ENCODE results near the gene SLC6A3.
"Not testable (repeated sequence)": the region's sequence is repeated elsewhere in the genome, so short reads cannot be mapped to it uniquely, and the experiment has no call there.

The SLC6A3 gene

GRCh38 chr5:1375871-1376810 lies 69.1 kb downstream of the SLC6A3 start:
- DNase-seq (ENCODE audit: low read depth in 2 of 3, low spot score in 1 of 3) = no peak

- DNase-seq (ENCODE audit: low read depth in 2 of 3, low spot score in 1 of 3) = no peak
These were observed 70.6 kb downstream of the SLC6A3 start for GRCh38 chr5:1374679-1375055.

- no peak for DNase-seq (ENCODE audit: low read depth in 2 of 3, low spot score in 1 of 3)
These were observed 71.1 kb downstream of the SLC6A3 start for GRCh38 chr5:1374030-1374678.

GRCh38 chr5:1371972-1372342 lies 73.3 kb downstream of the SLC6A3 start:
- DNase-seq (ENCODE audit: low read depth in 2 of 3, low spot score in 1 of 3) = not testable (repeated sequence)

GRCh38 chr5:1371218-1371971 lies 73.8 kb downstream of the SLC6A3 start:
- no peak for DNase-seq (ENCODE audit: low read depth in 2 of 3, low spot score in 1 of 3)

- no peak for DNase-seq (ENCODE audit: low read depth in 2 of 3, low spot score in 1 of 3)
These were observed 75.2 kb downstream of the SLC6A3 start for GRCh38 chr5:1370006-1370405.

- DNase-seq (ENCODE audit: low read depth in 2 of 3, low spot score in 1 of 3) = no peak
These were observed 76.5 kb downstream of the SLC6A3 start for GRCh38 chr5:1368756-1369155.

- DNase-seq (ENCODE audit: low read depth in 2 of 3, low spot score in 1 of 3) = no peak
These were observed 77.0 kb downstream of the SLC6A3 start for GRCh38 chr5:1368236-1368635.

GRCh38 chr5:1367149-1367548 lies 78.1 kb downstream of the SLC6A3 start:
- DNase-seq (ENCODE audit: low read depth in 2 of 3, low spot score in 1 of 3) = no peak

- DNase-seq (ENCODE audit: low read depth in 2 of 3, low spot score in 1 of 3) = no peak
These were observed 78.7 kb downstream of the SLC6A3 start for GRCh38 chr5:1366514-1366913.

GRCh38 chr5:1364211-1364610 lies 81.0 kb downstream of the SLC6A3 start:
- no peak for DNase-seq (ENCODE audit: low read depth in 2 of 3, low spot score in 1 of 3)

- DNase-seq (ENCODE audit: low read depth in 2 of 3, low spot score in 1 of 3) = no peak
These were observed 81.7 kb downstream of the SLC6A3 start for GRCh38 chr5:1363581-1363980.

- no peak for DNase-seq (ENCODE audit: low read depth in 2 of 3, low spot score in 1 of 3)
These were observed 82.1 kb downstream of the SLC6A3 start for GRCh38 chr5:1363160-1363559.

GRCh38 chr5:1362242-1363015 lies 82.8 kb downstream of the SLC6A3 start:
- DNase-seq (ENCODE audit: low read depth in 2 of 3, low spot score in 1 of 3) = no peak

GRCh38 chr5:1360861-1361260 lies 84.4 kb downstream of the SLC6A3 start:
- DNase-seq (ENCODE audit: low read depth in 2 of 3, low spot score in 1 of 3) = no peak

- not testable (repeated sequence) for DNase-seq (ENCODE audit: low read depth in 2 of 3, low spot score in 1 of 3)
These were observed 84.9 kb downstream of the SLC6A3 start for GRCh38 chr5:1360367-1360766.

GRCh38 chr5:1359713-1360112 lies 85.5 kb downstream of the SLC6A3 start:
- DNase-seq (ENCODE audit: low read depth in 2 of 3, low spot score in 1 of 3) = no peak

GRCh38 chr5:1359031-1359645 lies 86.1 kb downstream of the SLC6A3 start:
- DNase-seq (ENCODE audit: low read depth in 2 of 3, low spot score in 1 of 3) = no peak

GRCh38 chr5:1358726-1359025 lies 86.6 kb downstream of the SLC6A3 start:
- DNase-seq (ENCODE audit: low read depth in 2 of 3, low spot score in 1 of 3) = no peak

GRCh38 chr5:1357946-1358725 lies 87.1 kb downstream of the SLC6A3 start:
- DNase-seq (ENCODE audit: low read depth in 2 of 3, low spot score in 1 of 3) = no peak

Data from stimulated activated CD4-positive, alpha-beta T cell treated with anti-CD3 and anti-CD28 coated beads, Interleukin-12 subunit alpha, Interleukin-12 subunit beta, amount 100 ng/mL, for 48 hours (primary cell).